ENCODE data around the gene TBC1D13. TPM values are rescaled to one million over a fixed set of nuclear protein-coding genes. Genes with fewer than 3 reads are reported as not detected.
"Not testable (repeated sequence)": the region's sequence is repeated elsewhere in the genome, so short reads cannot be mapped to it uniquely, and the experiment has no call there.

TBC1D13 gene
- total and polyA plus RNA-seq, 11 donors, result 9.6 to 27.3 (median 18.4) TPM

DNA sequence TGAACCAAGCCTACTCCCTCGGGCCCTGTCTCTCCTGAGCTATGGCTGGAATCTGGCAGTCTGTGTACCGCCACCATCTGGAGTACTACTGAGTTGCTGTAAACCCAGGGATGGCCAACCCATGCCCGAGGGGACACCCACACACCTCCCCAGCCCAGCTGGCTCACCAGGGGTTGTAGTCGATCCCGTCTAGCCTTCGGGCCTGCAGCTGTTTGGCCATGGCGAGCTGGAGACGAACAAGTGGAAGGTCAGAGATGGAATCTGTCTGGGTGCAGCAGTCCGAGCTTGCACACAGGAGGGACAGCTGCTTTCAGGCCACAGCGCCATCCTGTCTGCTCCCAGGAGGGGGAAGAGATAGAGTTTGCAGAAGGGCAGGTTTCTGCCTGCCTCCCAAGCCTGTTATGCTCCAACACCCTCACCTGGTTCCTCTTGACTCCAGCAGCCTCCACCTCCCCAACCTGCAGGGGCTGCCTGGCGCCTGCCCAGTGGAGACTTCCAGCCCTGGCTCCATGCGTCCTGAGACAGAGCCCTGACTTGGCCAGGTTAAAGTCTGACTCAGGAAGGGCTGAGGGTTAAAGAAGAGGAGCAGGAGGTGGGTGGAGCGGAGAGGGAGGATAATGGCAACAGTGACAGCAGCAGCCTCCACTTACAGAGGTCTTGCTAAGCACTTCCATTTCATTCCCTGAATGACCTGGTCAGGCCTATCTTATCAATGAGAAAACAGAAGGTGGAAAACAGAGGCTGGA is 58.3 kb downstream of the TBC1D13 start:
- no peaks in the 10 kb centered on the region for H3K27me3 ChIP-seq
- DNase-seq (no peak), ATAC-seq (peak in 2 of 4 donors; percentile 7 to 20)
- H3K4me3 ChIP-seq, result no peak overlapping the region
- peaks cover 0 to 7% (median 0%) of the 10 kb centered on the region in 12 donors for H3K9me3 ChIP-seq
- no peaks in the 10 kb centered on the region for H3K4me1 ChIP-seq
- H3K36me3 ChIP-seq, result peaks cover 0 to 12% (median 4%) of the 10 kb centered on the region in 9 donors
- 72 to 84% (median 76%) methylated on average over 8 to 13 of the region's 13 CpGs for WGBS, 4 donors
- TF ChIP-seq, protein P1, sequence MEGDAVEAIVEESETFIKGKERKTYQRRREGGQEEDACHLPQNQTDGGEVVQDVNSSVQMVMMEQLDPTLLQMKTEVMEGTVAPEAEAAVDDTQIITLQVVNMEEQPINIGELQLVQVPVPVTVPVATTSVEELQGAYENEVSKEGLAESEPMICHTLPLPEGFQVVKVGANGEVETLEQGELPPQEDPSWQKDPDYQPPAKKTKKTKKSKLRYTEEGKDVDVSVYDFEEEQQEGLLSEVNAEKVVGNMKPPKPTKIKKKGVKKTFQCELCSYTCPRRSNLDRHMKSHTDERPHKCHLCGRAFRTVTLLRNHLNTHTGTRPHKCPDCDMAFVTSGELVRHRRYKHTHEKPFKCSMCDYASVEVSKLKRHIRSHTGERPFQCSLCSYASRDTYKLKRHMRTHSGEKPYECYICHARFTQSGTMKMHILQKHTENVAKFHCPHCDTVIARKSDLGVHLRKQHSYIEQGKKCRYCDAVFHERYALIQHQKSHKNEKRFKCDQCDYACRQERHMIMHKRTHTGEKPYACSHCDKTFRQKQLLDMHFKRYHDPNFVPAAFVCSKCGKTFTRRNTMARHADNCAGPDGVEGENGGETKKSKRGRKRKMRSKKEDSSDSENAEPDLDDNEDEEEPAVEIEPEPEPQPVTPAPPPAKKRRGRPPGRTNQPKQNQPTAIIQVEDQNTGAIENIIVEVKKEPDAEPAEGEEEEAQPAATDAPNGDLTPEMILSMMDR (IDR thresholded peaks at IDR 0.05), result no peak
- TF ChIP-seq POLR2A (IDR thresholded peaks at IDR 0.05), result no peak
- H3K27ac ChIP-seq, result no peak overlapping the region
- intact Hi-C loops (cut with DNase I), result no loop called here

DNA sequence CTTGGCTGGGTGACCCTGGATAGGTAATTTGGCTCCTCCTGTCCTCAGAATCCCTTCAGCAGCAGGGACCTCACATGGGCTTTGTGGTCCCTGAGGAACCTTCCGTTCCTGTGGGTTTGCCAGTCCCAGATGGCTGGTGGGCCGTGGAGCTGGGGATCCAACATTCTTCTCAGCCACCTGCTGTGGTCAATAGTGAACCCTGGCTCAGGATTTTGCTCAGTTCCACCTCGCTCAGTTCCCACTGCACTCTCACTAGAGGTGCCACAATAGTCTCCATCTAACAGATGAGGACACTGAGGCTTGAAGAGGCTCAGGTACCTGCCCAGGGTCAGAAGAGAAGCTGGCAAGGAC is 59.6 kb downstream of the TBC1D13 start:
- H3K27ac ChIP-seq, result no peak overlapping the region
- DNase-seq (no peak), ATAC-seq (no peak)
- WGBS, 4 donors, result 83 to 95% (median 92%) methylated on average over 2 to 3 of the region's 3 CpGs
- H3K27me3 ChIP-seq, result no peaks in the 10 kb centered on the region
- intact Hi-C loops (cut with DNase I), result no loop called here
- no peak overlapping the region for H3K4me3 ChIP-seq
- peaks cover 0 to 10% (median 0%) of the 10 kb centered on the region in 12 donors for H3K9me3 ChIP-seq
- peaks cover 0 to 15% (median 3%) of the 10 kb centered on the region in 9 donors for H3K36me3 ChIP-seq
- no peaks in the 10 kb centered on the region for H3K4me1 ChIP-seq
- TF ChIP-seq, protein P1 (IDR thresholded peaks at IDR 0.05), result no peak
- TF ChIP-seq POLR2A (IDR thresholded peaks at IDR 0.05), result no peak

DNA sequence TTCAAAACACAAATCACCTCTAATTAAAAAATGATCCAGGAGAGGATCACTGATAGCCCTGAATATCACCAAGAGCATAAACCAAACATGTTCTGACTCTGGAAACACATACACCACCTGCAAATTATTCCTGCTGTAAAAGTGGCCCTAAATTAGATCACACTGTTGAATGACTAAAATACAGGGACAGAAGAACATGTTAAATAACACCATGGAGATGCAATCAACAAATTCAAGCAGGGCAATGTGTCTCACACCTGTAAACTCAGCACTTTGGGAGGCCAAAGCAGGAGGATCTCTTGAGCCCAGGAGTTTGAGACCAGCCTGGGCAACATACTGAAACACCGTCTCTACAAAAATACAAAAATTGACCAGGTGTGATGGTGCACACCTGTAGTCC is 60.8 kb downstream of the TBC1D13 start:
- Histone ChIP-seq H3K27ac (no peak overlapping the region), H3K9me3 (peaks cover 0 to 10% (median 0%) of the 10 kb centered on the region in 12 donors), H3K4me3 (no peak overlapping the region), H3K36me3 (peaks cover 0 to 5% (median 0%) of the 10 kb centered on the region in 9 donors), H3K27me3 (no peaks in the 10 kb centered on the region), H3K4me1 (no peaks in the 10 kb centered on the region)
- 100% methylated on average over 1 of the region's 1 CpG for WGBS, 4 donors
- TF ChIP-seq, protein P1 (IDR thresholded peaks at IDR 0.05), result no peak
- DNase-seq, result no peak
- ATAC-seq, result no peak
- intact Hi-C loops (cut with DNase I), result no loop called here

DNA sequence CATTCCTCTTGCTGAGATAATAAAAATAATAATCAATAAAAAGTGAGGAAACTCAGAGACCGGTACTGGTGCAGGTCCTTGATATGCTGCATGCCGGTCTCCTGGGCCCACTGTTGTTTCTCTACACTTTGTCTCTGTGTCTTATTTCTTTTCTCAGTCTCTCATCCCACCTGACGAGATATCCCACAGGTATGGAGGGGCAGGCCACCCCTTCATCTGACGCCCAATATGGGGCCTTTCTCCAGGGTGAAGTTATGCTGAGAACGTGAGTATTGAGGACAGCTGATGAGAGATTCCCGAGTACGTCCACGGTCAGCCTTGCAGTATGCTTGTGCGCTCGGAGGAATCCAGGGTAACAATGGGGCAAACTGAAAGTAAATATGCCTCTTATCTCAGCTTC is 64.0 kb downstream of the TBC1D13 start:
- intact Hi-C loops (cut with DNase I), result loop anchor here in 3 of 10 donors (10.0 kb wide), 1 partner anchor 154 kb away; no protein-coding TSS in a partner anchor
- WGBS, 4 donors, result 92 to 98% (median 95%) methylated on average over 10 of the region's 10 CpGs
- H3K4me1 ChIP-seq, H3K4me3 ChIP-seq, H3K27ac ChIP-seq, DNase-seq, ATAC-seq, H3K27me3 ChIP-seq, H3K36me3 ChIP-seq: not testable (repeated sequence)
- H3K9me3 ChIP-seq, result peaks cover 0 to 10% (median 0%) of the 10 kb centered on the region in 12 donors
